Activated T-helper 1 cell treated with Interleukin-2 at 50 U/mL for 16 hours (primary cell): Measurements from ENCODE around the gene DNAH3.
"Not testable (repeated sequence)": the region's sequence is repeated elsewhere in the genome, so short reads cannot be mapped to it uniquely, and the experiment has no call there.

Experiments used
- DNase-seq: peaks from one replicate; pipeline ENCODE4 v3.0.0-alpha.2; 2020; ENCODE audit warnings: low read depth

DNAH3 gene

DNA sequence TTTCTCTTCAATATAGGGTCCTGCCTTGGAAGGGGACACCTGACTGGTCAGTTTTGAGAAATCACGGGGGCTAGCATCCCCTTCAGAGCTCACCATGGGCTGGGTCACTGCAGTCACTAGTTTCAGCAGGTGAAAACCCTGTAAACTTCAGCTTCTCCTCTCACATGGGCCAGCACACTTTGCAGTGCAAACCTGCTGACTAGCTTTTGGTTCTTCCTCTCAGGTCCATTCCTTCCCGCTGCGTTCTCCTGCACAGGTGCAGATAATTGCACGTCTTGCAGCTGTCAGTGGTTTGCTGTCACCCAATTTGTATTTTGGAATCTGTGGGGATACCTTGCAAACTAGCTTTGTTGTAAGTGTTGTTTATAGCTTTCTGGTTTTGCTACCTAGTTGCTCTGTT lies 154.9 kb downstream of the DNAH3 start:
- DNase-seq, result no peak

DNA sequence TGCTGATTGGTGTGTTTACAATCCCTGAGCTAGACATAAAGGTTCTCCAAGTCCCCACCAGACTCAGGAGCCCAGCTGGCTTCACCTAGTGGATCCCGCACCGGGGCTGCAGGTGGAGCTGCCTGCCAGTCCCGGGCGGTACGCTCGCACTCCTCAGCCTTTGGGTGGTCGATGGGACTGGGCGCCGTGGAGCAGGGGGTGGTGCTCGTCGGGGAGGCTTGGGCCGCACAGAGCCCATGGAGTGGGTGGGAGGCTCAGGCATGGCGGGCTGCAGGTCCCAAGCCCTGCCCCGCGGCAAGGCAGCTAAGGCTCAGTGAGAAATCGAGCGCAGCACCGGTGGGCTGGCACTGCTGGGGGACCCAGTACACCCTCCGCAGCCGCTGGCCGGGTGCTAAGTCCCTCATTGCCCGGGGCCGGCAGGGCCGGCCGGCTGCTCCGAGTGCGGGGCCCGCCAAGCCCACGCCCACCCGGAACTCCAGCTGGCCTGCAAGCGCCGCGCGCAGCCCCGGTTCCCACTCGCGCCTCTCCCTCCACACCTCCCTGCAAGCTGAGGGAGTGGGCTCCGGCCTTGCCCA lies 161.1 kb downstream of the DNAH3 start:
- not testable (repeated sequence) for DNase-seq

DNA sequence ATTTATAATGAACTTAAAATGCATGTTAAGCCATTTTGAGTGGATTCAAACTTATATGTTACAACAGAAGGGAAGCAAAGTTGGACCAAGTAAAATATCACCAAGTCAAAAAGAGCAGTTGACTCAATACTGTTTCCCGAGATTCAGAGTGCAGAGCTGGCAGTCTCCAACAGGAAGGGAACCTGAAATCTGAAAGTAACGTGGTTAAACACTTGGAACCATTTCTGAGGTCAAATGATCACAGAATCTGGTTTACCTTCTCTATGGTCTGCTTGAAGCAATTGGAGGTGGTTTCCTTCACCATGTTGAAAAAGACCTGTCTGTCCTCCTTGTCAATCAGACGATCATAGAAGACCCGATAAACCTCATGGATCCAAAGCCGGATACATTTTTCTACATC lies 163.6 kb downstream of the DNAH3 start:
- DNase-seq, result no peak

DNA sequence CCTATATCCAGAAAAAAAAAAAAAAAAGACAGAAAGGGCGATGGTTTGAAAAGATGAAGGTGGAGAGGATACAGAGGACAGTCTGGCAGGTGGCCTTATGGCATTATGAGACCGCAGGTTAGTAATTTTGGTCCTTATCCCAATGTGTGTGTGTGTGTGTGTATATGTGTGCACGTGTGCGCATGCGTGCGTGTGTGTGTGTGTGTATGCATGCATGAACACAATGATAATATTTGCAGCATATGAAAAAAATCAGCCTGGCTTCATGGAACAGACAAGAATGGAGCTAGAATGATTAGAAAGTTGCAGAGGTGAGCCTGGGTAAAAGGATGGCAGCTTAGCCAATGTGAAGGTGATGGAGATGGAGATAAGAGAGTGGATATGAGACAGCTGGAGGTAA lies 166.6 kb downstream of the DNAH3 start:
- no peak for DNase-seq

DNA sequence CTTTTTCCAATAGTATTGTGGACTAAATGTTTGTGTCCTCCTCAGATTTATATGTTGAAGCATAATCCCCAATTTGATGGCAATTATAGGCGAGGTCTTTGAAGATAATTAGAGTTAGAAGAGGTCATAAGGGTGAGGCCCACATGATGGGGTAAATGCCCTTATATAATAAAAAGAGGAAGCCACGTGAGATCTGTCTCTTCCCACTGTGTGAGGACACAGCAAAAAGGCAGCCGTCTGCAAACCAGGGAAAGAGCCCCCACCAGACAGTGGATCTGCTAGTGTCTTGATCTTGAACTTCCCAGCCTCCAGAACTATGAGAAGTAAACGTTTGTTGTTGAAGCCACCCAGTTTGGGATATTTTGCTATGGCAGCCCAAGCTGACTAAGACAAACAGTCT lies 174.1 kb downstream of the DNAH3 start:
- no peak for DNase-seq

DNA sequence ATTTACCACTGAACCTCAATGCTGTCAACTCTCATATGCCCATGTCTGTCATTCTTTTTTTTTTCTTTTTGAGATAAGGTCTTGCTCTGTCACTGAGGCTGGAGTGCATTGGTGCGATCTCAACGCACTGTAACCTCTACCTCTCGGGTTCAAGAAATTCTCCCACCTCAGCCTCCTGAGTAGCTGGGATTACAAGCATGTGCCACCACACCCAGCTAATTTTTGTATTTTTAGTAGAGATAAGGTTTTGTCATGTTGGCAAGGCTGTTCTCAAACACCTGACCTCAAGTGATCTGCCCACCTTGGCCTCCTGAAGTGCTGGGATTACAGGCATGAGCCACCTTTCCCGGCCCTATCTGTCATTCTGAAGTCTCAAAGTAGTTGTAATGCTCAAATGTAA lies 177.4 kb downstream of the DNAH3 start:
- not testable (repeated sequence) for DNase-seq

DNA sequence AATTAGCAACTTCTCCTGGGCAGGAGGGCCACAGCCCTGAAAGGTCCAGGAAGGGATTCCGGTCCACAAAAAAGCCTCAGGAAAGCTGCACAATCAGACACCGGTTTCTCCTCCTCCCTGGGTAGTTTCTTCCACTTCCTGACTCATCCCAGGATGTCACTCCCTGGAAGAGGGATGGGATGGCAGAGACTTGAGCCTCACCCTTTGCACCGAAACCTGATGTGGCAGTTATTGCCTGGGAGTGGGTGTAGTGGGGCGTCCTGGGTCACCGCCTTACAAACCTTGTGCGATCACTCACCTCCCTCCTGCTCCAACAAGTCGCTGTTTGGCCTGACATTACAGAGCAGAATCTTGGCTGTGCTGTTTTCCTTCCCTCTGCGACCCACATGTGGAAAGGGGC lies 179.2 kb downstream of the DNAH3 start:
- no peak for DNase-seq

DNA sequence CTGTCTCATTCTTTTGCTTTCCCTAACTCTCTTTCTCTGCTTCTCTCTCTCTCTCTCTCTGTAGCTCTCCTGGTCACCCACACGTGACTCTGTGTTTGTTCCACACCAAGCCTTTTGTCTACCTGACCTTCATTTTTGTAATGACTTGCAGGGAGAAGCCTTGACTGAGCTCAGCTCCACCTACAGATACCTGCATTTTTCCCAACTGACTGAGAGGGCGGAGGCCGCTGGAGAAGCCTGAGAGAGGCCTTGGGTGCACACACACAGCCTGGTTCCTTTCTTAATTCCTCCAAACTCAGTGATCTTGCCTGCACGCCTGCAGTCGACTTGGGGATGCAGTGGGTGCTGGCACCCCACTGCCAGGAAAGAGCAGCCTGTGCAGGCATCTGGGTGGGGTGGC lies 181.3 kb downstream of the DNAH3 start:
- DNase-seq, result no peak

DNA sequence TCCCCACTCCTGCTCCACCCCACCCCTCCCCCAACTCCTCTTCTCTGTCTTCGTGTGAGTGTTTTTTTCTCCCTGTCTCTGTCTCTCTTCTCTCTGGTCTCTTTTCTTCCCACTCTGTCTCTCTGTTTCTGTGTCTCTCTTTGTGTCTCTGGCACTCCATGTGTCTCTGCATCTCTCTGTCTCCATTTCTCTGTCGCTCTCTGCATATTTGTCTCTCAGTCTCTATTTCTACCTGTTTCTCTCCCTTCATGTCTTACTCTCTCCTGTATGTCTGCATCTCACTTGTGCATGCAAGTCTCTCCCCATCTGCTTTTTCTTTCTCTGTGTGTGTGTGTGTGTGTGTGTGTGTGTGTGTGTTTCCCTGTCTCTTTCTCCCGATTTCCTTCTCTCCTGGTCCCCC lies 181.9 kb downstream of the DNAH3 start:
- DNase-seq, result no peak

DNA sequence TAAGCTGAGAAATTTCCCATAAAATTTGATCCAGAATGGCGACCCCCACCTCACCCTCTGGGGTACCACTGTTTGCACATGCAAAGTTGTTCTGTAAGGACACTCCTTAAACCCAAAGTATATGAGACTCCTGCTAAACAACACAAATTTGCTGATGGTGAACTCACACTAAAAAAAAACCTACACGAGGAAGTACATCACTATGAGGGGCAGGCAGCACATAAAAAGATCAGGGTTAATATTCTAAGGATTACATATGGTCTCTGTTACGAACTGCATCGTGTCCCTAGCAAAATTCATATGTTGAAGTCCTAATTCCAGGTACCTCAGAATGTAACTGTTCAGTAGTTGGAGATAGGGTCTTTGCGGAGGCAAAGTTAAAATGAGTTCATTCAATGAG lies 189.7 kb downstream of the DNAH3 start:
- no peak for DNase-seq

DNA sequence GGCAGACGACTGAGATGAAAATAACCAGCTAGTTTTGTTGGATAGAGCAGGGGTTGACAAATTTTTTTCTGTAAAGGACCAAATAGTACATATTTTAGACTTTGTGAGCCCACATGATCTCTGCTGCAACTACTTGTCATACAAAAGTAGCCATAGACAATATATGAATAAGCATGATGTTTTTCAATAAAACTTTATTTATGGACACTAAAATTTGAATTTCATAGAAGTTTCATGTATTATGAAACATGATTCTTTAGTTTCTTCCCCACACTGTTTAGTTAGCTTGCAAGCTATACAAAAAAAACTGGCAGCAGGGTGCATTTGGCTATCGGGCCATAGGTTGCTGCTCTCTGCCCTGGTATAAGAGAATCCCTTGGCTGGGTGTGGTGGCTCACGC lies 193.5 kb downstream of the DNAH3 start:
- no peak for DNase-seq

DNA sequence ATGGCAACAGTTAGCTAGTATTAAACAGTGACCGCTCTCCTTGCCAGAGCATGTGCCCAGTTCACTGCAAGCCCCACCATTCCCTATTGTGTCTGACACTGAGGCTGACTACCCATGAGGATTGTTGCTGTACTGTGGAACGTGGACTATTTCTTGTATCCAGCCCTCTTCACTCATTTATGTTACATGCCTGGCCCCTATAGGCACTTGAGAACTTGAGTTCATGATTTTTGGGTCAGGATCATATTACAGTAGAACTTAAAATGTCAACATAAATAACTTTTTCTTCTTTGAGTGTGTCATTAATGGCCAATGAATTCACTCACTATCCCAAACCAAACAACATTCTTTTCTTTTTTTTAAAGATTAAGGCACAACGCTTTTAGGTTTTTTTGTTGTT lies 194.3 kb downstream of the DNAH3 start:
- no peak for DNase-seq

DNA sequence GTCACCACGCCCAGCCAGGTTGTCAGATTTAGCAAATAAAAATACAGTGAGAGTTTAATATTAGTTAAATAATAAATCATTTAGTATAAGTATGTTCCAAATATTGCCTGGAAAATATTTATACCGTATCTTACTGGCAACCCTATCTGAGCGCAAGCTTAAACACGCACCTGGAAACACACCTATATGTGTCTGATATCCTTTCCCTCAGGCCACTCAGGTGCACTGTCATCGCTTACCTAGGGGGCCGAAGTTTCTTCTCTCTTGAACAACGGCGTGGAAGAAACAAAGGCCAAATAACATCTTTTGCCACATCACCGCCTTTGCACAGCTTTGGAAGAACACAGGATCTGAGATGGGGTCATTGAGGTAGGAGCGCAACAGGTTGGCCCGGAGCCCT lies 196.1 kb downstream of the DNAH3 start:
- DNase-seq, result no peak

DNA sequence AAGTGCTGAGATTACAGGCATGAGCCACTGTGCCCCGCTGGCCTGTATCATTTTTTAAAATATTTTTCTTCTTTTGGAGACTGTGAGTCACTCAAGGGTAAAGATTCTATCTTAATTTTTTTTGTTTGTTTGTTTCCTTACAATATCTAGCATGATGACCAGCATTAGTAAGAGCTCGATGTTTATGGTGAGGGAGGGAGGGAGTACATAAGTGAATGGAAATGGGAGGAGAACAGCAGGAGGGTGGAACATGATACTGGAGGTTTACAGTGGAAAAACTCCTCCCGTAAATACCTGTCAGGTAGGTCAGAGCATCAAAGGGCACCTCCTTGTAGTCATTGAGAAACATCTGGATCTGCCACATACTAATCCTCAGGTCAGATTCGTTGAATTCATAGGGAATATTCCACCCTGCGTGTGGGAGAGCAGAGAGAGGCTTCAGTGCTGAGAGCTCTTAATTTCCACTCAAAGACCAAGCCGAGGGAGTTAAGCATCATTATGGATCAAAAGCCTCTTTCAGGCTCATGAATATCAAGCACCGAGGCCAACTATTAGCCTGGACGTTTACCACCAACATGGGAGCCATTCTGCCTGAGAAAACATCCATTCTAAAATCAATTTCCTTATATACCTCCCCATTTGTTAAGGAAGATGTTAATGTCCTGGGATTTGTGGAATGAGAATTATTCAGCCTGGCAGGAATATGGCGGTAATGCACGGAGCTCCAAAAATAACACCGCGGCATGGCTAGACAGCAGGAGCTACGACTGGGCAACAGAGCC lies 198.3 kb downstream of the DNAH3 start:
- DNase-seq, result no peak

DNA sequence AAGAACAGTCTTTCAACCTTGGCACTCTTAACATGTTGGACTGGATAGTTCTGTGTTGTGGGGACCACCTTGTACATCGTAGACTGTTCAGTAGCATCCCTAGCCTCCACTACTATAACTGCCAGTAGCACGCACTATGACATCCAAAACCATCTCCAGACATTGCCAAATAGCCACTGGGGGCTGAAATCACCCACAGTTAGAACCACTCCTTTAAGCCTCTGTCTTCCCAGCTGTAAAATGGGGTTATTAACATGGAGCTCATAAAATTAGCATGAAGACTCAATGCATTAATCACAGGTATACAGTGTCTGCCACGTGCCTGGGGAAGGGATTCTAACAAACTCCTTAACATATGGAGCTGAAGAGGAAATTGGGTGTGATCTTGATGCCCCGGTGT lies 200.4 kb downstream of the DNAH3 start:
- DNase-seq, result no peak

DNA sequence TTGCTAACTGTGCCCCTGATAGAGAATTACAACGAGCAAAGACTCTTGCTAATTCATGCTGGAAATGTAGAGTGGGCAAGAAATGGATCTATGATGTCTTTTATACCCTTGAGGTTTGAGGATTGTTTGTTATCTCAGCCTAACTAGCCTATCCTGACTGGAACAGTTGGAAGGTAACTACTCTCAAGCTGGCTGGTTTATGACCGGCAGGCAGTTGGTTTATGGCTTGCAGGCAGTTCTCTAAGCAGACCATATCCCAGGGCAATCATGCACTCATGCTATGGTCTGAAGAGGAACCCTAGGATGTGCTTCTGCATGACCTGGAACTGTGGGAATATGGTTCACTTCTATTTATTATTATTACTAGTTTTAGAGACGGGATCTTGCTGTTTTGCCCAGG lies 201.0 kb downstream of the DNAH3 start:
- no peak for DNase-seq

DNA sequence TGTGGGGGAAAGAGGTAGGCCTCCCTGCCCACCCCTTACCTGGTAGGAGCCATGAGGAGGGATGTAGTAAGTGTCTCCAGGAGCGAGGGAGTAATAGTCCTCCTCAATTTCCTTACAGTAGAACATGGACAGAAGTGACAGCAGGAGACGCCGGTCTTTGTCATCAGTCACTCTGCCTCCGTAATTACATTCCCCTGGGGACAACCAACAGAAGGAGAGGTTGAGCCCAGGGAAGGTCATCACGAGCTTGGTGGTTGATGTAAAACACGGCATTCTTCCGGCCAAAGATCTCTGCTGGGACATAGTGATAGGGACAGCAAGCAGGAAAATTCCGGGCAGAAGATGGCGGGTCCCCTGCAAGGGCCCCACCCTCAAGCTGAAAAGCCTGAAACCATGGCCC lies 202.2 kb downstream of the DNAH3 start:
- DNase-seq, result no peak

DNA sequence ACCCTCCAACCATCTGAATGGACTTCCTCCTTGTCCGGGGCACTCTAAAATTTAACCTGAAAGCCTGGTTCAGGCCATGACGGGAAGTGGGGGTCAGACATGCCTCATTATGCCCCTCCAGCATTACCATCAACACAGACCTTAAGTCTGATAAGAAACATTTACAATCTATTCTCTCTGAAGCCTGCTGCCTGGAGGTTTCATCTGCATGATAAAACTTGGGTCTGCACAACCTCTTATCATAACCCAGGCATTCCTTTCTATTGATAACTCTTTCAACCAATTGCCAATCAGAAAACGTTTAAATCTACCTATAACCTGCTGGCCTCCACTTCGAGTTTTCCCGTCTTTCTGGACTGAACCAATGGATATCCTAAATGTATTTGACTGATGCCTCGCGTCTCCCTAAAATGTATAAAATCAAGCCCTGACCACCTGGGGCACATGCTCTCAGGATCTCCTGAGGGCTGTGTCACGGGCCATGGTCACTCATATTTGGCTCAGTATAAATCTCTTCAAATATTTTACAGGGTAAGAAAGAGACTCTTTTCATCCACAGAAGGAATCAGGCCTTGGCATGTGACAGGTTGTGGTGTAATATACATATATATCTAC lies 204.5 kb downstream of the DNAH3 start:
- no peak for DNase-seq

DNA sequence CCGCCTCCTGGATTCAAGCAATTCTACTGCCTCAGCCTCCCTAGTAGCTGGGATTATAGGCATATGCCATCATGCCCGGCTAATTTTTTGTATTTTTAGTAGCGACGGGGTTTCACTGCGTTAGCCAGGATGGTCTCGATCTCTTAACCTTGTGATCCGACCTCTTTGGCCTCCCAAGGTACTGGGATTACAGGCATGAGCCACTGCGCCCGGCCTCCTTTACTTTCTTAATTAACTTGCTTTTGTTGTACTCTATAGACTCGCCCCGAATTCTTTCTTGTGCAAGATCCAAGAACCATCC lies 205.1 kb downstream of the DNAH3 start:
- not testable (repeated sequence) for DNase-seq

DNA sequence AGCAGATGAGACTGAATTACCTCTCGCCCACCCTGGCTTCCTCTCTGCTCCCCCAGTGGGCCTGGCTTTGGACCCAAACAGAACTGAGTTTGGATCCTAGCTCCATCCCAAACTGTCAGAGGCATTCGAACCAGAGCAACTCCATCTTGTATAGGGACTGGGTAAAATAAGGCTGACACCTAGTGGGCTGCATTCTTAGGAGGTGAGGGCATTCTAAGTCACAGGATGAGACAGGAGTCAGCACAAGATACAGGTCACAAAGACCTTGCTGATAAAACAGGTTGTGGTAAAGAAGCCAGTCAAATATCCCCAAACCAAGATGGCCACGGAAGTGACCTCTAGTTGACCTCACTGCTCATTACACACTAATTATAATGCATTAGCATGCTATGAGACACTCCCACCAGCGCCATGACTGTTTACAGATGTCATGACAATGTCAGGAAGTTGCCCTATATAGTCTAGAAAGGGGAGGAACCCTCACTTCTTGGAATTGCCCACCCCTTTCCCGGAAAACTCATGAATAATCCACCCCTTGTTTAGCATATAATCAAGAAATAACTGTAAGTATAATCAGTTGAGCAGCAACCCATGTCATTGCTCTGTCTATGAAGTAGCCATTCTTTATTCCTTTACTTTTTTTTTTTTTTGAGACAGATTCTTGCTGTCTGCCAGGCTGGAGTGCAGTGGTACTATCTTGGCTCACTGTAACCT lies 205.6 kb downstream of the DNAH3 start:
- DNase-seq, result no peak

DNA sequence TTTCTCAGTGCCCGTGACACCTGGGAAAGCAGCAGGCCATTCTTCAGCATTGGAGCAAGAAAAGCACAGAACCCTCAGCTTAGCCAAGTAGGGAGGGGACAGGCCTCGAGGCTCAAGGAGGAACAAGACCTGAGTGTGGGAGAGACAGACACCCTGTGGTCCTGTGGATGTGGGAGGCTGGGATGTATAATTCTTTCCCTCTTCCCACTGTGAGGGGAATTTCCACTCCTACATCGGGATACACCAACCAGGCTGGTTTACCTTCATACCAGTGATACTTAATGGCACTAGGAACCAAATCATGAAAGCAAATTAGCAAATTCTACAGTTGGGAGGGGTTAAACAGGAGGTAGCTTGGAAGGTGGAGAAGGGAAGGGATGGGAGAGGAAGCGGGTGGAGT lies 208.4 kb downstream of the DNAH3 start:
- no peak for DNase-seq

DNA sequence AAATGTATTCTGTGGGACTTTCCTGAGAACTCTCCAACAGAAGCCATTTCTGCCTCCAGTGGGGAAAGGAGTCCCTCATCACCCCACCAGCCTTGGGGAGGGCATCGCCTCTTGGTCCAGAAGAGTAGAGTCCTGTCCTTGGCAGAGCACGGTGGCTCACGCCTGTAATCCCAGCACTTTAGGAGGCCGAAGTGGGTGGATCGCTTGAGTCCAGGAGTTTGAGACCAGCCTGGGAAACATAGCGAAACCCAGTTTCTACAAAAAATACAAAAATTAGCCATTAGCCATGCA lies 209.1 kb downstream of the DNAH3 start:
- DNase-seq, result no peak

DNA sequence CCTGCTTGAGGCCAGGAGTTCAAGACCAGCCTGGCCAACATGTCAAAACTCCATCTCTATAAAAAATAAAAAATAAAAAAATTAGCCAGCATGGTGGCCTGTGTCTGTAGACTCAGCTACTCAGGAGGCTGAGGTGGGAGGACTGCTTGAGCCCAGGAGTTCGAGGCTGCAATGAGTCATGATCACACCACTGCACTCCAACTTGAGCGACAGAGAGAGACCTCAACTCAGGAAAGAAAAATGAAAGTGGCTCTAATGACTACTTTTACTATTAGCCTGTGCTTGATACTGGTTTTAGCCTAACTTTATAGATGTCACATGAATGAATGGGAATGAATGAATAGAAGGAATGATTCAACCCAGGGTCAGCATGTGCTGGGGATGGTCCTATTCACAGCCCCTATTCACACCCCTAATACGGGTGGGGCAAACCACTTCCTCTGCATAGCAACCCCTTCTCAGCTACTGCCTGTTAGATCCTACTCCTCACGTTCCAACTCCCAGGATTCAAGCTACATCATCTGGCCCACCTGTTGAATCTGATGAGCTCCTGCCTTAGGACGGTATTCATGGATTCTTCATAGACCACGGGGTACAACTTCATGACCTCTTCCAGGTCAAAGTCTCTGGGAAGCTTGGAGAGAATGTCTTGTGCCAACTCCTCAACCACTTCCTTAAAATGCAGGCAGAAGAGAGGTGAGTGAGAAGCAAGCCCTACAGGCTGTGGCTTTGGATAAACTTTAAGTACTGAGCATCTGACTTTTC lies 209.6 kb downstream of the DNAH3 start:
- DNase-seq, result no peak
